PC-9 (cell line): ENCODE data around the gene PRCP. TPM values are rescaled to one million over a fixed set of nuclear protein-coding genes. Genes with fewer than 3 reads are reported as not detected.

Source experiments
- BruUV-seq: library from RNA; stranded (reverse); fragments of 400-500 nt; replicated peaks from 2 replicates; lab custom pipeline; 2021; lab: Mats Ljungman, UMichigan
- CTCF ChIA-PET: fragments of 300-600 bp; sonication (Branson Sonifier 250); formaldehyde crosslinking; loops from one replicate; lab custom pipeline; 2022; ENCODE audit warnings: antibody characterized with exemption; lab: Charles Lee
- POLR2A ChIA-PET: fragments of 300-600 bp; sonication (Branson Sonifier 250); formaldehyde crosslinking; loops from one replicate; lab custom pipeline; 2022; ENCODE audit warnings: antibody characterized with exemption; ENCODE audit not compliant: unreplicated experiment; lab: Charles Lee
- DNase-seq, 2 experiments: peaks; one replicate each; pipeline versions ENCODE4 v3.0.0 to v3.0.0-alpha.2; 2015 to 2022; ENCODE audit warnings: mixed read lengths in 1 of 2
- H2AFZ ChIP-seq: fragments of 200-600 bp; sonication (generic); 2 replicates; pipeline ENCODE4 v1.8.1; 2017; ENCODE audit warnings: antibody characterized with exemption
- H3F3A ChIP-seq: fragments of 200-600 bp; sonication (generic); 2 replicates; pipeline ENCODE4 v1.8.1; 2017; ENCODE audit warnings: antibody characterized with exemption, mild to moderate bottlenecking, low read depth; ENCODE audit not compliant: insufficient read depth
- H3K27ac ChIP-seq: fragments of 200-600 bp; sonication (generic); 2 replicates; pipeline ENCODE4 v1.6.1; 2016; ENCODE audit warnings: mixed run types
- H3K27me3 ChIP-seq: fragments of 200-600 bp; sonication (generic); 2 replicates; pipeline ENCODE4 v1.6.1; 2016; ENCODE audit warnings: low read depth, mixed run types; ENCODE audit not compliant: insufficient read depth
- H3K36me3 ChIP-seq: fragments of 200-600 bp; sonication (generic); 2 replicates; pipeline ENCODE4 v1.6.1; 2016; ENCODE audit warnings: low read depth, mixed run types
- H3K4me1 ChIP-seq: fragments of 200-600 bp; sonication (generic); replicated peaks from 2 replicates; pipeline ENCODE4 v1.6.1; 2016; ENCODE audit warnings: mixed run types; ENCODE audit not compliant: insufficient read depth
- H3K4me2 ChIP-seq: fragments of 200-600 bp; sonication (generic); 2 replicates; pipeline ENCODE4 v1.6.1; 2017; ENCODE audit warnings: mixed run types
- H3K4me3 ChIP-seq: fragments of 200-600 bp; sonication (generic); 2 replicates; pipeline ENCODE4 v1.6.1; 2016; ENCODE audit warnings: mixed run types
- H3K79me2 ChIP-seq: fragments of 200-600 bp; sonication (generic); 2 replicates; pipeline ENCODE4 v1.6.1; 2017; ENCODE audit warnings: low read depth, mixed run types
- H3K9me2 ChIP-seq: fragments of 200-600 bp; sonication (generic); 2 replicates; pipeline ENCODE4 v1.8.1; 2017; ENCODE audit warnings: mild to moderate bottlenecking; ENCODE audit not compliant: insufficient read depth
- H3K9me3 ChIP-seq: fragments of 200-600 bp; sonication (generic); 2 replicates; pipeline ENCODE4 v1.8.1; 2016; ENCODE audit warnings: low read depth; ENCODE audit not compliant: insufficient read depth
- H4K20me1 ChIP-seq: fragments of 200-600 bp; sonication (generic); 2 replicates; pipeline ENCODE4 v1.8.1; 2017; ENCODE audit not compliant: insufficient read depth
- CTCF ChIP-seq: fragments of 200-600 bp; sonication (generic); conservative IDR thresholded peaks from 2 replicates; pipeline ENCODE4 v1.6.1; 2017; ENCODE audit warnings: mixed run types, antibody characterized with exemption, mild to moderate bottlenecking, moderate library complexity
- EZH2 ChIP-seq: fragments of 200-600 bp; sonication (generic); IDR thresholded peaks from 2 replicates; pipeline ENCODE4 v1.8.0; 2017; ENCODE audit warnings: antibody characterized with exemption, low read depth
- intact Hi-C: fragments of 100-400 bp; cut with micrococcal nuclease; formaldehyde crosslinking; loops from one replicate; pipeline ENCODE4 v1.10.0; 2022; ENCODE audit not compliant: unreplicated experiment
- total RNA-seq: library from RNA; stranded (reverse); gene quantifications from 2 replicates; pipeline ENCODE4 v1.2.3, GENCODE V29; 2021

The PRCP gene
- total RNA-seq, 1 experiment from 2014 or later, result 42.7 TPM

GRCh38 chr11:82792319-82792718 is 107.9 kb downstream of the PRCP start:
- H3K27me3 ChIP-seq, result no peaks in the 10 kb centered on the region
- no TSS peak for BruUV-seq
- TF ChIP-seq CTCF (no peak), EZH2 (no peak)
- intact Hi-C loops, result no loop called here
- POLR2A ChIA-PET, result no interaction called here
- H3F3A ChIP-seq, result no peaks in the 10 kb centered on the region
- H3K4me3 ChIP-seq, result no peak overlapping the region
- H3K27ac ChIP-seq, result no peak overlapping the region
- no peaks in the 10 kb centered on the region for H3K9me3 ChIP-seq
- no peaks in the 10 kb centered on the region for H3K4me1 ChIP-seq
- H3K9me2 ChIP-seq, result no peaks in the 10 kb centered on the region
- no peaks in the 10 kb centered on the region for H4K20me1 ChIP-seq
- DNase-seq, result peak in 1 of 2 experiments; percentile 40
- H3K79me2 ChIP-seq, result no peaks in the 10 kb centered on the region
- CTCF ChIA-PET, result no interaction called here
- H3K36me3 ChIP-seq, result no peaks in the 10 kb centered on the region
- no peak overlapping the region for H3K4me2 ChIP-seq
- H2AFZ ChIP-seq, result no peak overlapping the region

GRCh38 chr11:82791779-82792178 is 108.5 kb downstream of the PRCP start:
- H3K9me2 ChIP-seq, result no peaks in the 10 kb centered on the region
- H3K27ac ChIP-seq, result no peak overlapping the region
- H3K4me3 ChIP-seq, result no peak overlapping the region
- no peaks in the 10 kb centered on the region for H4K20me1 ChIP-seq
- H3K79me2 ChIP-seq, result no peaks in the 10 kb centered on the region
- ChIA-PET CTCF (no interaction called here), POLR2A (no interaction called here)
- H3K27me3 ChIP-seq, result no peaks in the 10 kb centered on the region
- no peak overlapping the region for H3K4me2 ChIP-seq
- H3K36me3 ChIP-seq, result no peaks in the 10 kb centered on the region
- H2AFZ ChIP-seq, result 0 out of 2 replicates have a peak overlapping the region, but pooled peaks have one; percentile 12
- TF ChIP-seq CTCF (no peak), EZH2 (no peak)
- H3K9me3 ChIP-seq, result no peaks in the 10 kb centered on the region
- intact Hi-C loops, result no loop called here
- H3F3A ChIP-seq, result no peaks in the 10 kb centered on the region
- H3K4me1 ChIP-seq, result no peaks in the 10 kb centered on the region
- BruUV-seq, result no TSS peak
- peak in 1 of 2 experiments; percentile 51 for DNase-seq

GRCh38 chr11:82790723-82791484 is 109.3 kb downstream of the PRCP start:
- no peak overlapping the region for H3K27ac ChIP-seq
- H3K36me3 ChIP-seq, result no peaks in the 10 kb centered on the region
- H4K20me1 ChIP-seq, result no peaks in the 10 kb centered on the region
- H3F3A ChIP-seq, result no peaks in the 10 kb centered on the region
- no peaks in the 10 kb centered on the region for H3K27me3 ChIP-seq
- H3K79me2 ChIP-seq, result no peaks in the 10 kb centered on the region
- no peaks in the 10 kb centered on the region for H3K4me1 ChIP-seq
- POLR2A ChIA-PET, result no interaction called here
- intact Hi-C loops, result no loop called here
- H3K9me2 ChIP-seq, result no peaks in the 10 kb centered on the region
- H3K9me3 ChIP-seq, result no peaks in the 10 kb centered on the region
- CTCF ChIA-PET, result no interaction called here
- DNase-seq, result no peak
- H2AFZ ChIP-seq, result no peak overlapping the region
- TF ChIP-seq CTCF (no peak), EZH2 (no peak)
- H3K4me2 ChIP-seq, result no peak overlapping the region
- BruUV-seq, result no TSS peak
- H3K4me3 ChIP-seq, result no peak overlapping the region
